Type B pancreatic cell (in vitro differentiated cells): ENCODE data around the gene NUDT14. TPM values are rescaled to one million over a fixed set of nuclear protein-coding genes. Genes with fewer than 3 reads are reported as not detected.

Experiments used
- DNase-seq: peaks from one replicate; pipeline ENCODE4 v3.0.0; 2021; ENCODE audit warnings: mixed read lengths; ENCODE audit not compliant: unreplicated experiment; ENCODE audit errors: extremely low spot score
- H3K27ac Mint-ChIP-seq: 2 replicates; pipeline ENCODE4 v1.8.0; 2021; ENCODE audit warnings: mild to moderate bottlenecking, mixed read lengths
- H3K27me3 Mint-ChIP-seq: 2 replicates; pipeline ENCODE4 v1.8.0; 2021; ENCODE audit warnings: mixed read lengths
- H3K36me3 Mint-ChIP-seq: 2 replicates; pipeline ENCODE4 v1.8.0; 2021; ENCODE audit warnings: mixed read lengths
- H3K4me1 Mint-ChIP-seq: one replicate; pipeline ENCODE4 v1.8.0; 2021; ENCODE audit warnings: mixed read lengths; ENCODE audit not compliant: unreplicated experiment
- H3K4me3 Mint-ChIP-seq: 2 replicates; pipeline ENCODE4 v1.8.0; 2021; ENCODE audit warnings: mild to moderate bottlenecking, mixed read lengths
- H3K9me3 Mint-ChIP-seq: 2 replicates; pipeline ENCODE4 v1.8.0; 2021; ENCODE audit warnings: mixed read lengths
- total RNA-seq: library from RNA; stranded (reverse); gene quantifications from 2 replicates; pipeline ENCODE4 v1.2.1, GENCODE V29; 2021; ENCODE audit warnings: low replicate concordance
- TF ChIP-seq, protein P1 (sequence below): fragments of 200-600 bp; sonication (generic); conservative IDR thresholded peaks from 2 replicates; pipeline ENCODE4 v1.5.0; 2021; ENCODE audit warnings: antibody characterized with exemption, mild to moderate bottlenecking

NUDT14 gene
- total RNA-seq, 1 donor from 2014 or later = 33.3 TPM

DNA sequence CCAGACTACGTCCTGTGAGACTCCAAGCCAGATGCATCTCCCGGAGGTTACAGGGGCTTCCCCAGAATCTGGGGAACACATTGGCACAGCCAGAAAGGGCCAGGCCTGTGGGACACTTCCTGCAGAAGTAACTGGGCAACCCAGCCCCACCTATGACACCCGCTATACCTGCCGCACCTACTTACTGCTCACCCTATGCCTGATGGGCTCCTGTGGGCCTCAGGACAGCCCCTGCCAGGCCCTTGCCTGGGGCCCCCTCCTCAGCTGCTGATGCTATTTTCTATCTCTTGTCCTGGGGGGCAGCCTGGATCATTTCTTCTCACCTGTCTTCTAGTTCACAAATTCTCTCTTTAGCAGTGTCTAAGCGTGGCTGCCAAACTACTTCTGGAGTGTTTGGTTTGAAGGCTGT lies 41.3 kb downstream of the NUDT14 start:
- Mint-ChIP-seq H3K9me3 (peaks cover 4% of the 10 kb centered on the region), H3K27me3 (no peaks in the 10 kb centered on the region), H3K4me1 (no peaks in the 10 kb centered on the region), H3K36me3 (no peaks in the 10 kb centered on the region), H3K4me3 (no peak overlapping the region), H3K27ac (no peak overlapping the region)
- no peak for DNase-seq
- TF ChIP-seq, protein P1, sequence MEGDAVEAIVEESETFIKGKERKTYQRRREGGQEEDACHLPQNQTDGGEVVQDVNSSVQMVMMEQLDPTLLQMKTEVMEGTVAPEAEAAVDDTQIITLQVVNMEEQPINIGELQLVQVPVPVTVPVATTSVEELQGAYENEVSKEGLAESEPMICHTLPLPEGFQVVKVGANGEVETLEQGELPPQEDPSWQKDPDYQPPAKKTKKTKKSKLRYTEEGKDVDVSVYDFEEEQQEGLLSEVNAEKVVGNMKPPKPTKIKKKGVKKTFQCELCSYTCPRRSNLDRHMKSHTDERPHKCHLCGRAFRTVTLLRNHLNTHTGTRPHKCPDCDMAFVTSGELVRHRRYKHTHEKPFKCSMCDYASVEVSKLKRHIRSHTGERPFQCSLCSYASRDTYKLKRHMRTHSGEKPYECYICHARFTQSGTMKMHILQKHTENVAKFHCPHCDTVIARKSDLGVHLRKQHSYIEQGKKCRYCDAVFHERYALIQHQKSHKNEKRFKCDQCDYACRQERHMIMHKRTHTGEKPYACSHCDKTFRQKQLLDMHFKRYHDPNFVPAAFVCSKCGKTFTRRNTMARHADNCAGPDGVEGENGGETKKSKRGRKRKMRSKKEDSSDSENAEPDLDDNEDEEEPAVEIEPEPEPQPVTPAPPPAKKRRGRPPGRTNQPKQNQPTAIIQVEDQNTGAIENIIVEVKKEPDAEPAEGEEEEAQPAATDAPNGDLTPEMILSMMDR = no peak

DNA sequence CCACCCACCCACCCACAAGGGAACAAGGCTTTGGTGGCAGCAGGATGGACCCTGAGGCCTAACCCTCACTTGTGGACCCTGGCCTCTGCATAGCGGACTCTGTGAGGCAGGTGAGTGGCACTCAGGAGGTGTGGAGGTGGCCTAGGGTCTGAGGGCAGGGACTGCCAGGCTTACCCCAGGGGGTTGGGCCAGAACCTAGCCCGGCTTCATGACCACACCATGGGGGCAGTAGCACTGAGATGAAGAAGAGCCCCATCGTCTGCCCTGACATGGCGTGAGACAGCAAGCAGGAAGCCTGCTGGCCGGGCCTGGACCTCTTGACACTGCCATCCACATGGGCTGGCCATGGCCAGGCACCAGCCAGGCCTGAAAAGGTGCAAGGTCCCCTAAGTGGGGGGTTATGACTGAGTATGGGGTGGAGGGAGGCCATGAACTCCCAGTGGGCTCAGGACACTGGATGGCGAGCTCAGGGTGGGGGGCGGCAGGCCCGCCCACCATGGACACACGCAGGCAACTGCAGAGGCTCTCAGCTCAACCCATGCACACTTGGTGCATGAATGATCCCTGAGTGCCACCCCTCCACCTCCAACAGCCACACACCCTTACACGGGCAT lies 41.8 kb downstream of the NUDT14 start:
- Mint-ChIP-seq H3K4me1 (no peaks in the 10 kb centered on the region), H3K27ac (no peak overlapping the region), H3K9me3 (peaks cover 4% of the 10 kb centered on the region), H3K4me3 (no peak overlapping the region), H3K27me3 (no peaks in the 10 kb centered on the region), H3K36me3 (no peaks in the 10 kb centered on the region)
- DNase-seq = no peak
- TF ChIP-seq, protein P1 = no peak

DNA sequence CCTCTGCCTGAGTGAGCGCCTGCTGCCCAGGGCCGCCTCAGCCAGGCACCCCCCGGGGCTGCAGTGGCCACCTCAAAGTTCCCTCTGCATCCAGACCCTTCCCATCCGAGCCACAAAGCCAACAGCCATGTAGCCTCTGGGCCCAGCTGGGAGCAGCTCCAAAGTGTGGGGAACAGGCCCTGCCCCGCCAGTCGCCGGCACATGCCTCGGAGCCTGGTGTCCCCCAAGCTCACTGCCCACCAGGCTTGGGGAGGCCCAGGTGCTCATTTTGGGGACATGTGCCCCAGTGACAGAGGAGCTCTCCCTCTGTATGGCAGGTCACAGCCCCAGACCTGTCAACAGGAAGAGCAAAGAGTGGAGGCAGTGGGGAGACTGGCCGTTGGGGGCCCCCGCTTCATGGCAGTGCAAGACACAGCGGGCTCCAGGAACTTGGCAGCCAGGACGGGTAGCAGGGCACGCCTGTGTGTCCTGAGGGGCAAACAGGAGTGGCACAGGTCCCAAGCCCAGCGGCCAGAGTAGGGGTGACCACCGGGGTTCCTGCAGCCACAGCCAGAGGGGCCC lies 42.5 kb downstream of the NUDT14 start:
- H3K4me3 Mint-ChIP-seq = no peak overlapping the region
- DNase-seq = no peak
- no peaks in the 10 kb centered on the region for H3K36me3 Mint-ChIP-seq
- TF ChIP-seq, protein P1 = no peak
- H3K27ac Mint-ChIP-seq = no peak overlapping the region
- peaks cover 4% of the 10 kb centered on the region for H3K9me3 Mint-ChIP-seq
- no peaks in the 10 kb centered on the region for H3K27me3 Mint-ChIP-seq
- H3K4me1 Mint-ChIP-seq = no peaks in the 10 kb centered on the region

DNA sequence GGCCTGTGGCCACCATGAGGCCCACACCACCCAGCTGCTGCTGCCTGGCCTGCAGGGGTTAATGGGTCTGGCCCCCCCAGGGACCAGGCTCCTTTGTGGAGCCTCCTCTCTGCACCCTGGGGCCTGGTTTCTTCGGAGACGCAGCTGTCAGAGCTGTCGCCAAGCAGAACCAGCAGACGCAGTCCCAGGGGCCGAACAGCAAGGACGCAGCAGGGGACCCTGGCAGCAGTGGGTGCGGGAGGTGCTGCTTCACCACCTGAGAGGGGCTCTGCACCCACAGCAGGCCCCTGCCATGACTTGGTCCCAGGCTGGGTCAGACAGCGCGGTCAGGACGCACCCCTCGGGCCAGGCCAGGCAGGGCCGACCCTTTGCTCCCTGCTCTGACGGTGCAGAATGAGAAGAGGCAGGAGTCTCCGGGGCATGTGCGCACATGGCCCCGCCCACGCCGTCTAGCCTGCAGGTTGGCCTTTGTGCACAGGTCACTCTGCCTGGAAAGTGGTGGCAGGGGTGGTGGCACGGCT lies 43.0 kb downstream of the NUDT14 start:
- no peaks in the 10 kb centered on the region for H3K36me3 Mint-ChIP-seq
- no peak overlapping the region for H3K4me3 Mint-ChIP-seq
- TF ChIP-seq, protein P1 = no peak
- no peaks in the 10 kb centered on the region for H3K4me1 Mint-ChIP-seq
- H3K27me3 Mint-ChIP-seq = no peaks in the 10 kb centered on the region
- DNase-seq = no peak
- no peak overlapping the region for H3K27ac Mint-ChIP-seq
- peaks cover 4% of the 10 kb centered on the region for H3K9me3 Mint-ChIP-seq

DNA sequence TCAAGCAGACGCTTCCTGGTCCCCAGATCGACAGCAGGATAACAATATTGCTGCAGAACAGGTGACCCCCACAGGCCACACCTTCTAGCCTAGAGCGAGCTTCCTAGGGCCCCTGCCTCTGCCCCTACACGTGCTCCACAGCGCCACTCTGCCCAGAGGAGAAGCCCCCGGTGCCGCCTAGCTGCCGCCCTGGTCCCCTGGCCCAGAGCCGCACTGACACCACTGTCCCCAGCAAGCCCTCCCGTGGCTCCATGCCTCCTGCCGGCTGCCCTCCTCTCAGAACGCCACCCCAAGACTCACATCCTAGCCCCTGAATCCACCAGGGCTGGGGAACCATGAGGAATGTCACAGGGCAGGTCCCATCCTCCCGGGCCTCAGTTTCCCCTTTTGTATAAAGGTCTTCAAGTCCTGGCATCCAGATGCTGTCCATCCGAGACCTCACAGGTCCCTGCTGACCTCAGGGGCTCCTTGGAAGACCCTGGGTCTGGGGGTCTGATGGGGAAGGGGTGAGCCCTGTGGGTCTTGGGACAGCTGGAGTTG lies 43.6 kb downstream of the NUDT14 start:
- Mint-ChIP-seq H3K4me1 (no peaks in the 10 kb centered on the region), H3K36me3 (no peaks in the 10 kb centered on the region), H3K4me3 (no peak overlapping the region), H3K27ac (no peak overlapping the region), H3K9me3 (peaks cover 4% of the 10 kb centered on the region), H3K27me3 (no peaks in the 10 kb centered on the region)
- DNase-seq = no peak
- TF ChIP-seq, protein P1 = no peak
